DND-41 (cell line): Measurements from ENCODE around the gene SMAD1.
A peak's percentile ranks its signal among the peaks of the same experiment; 100 is the strongest.

Experiments used
- ATAC-seq: fragments of 200-7000 bp; cut with Tn5 transposase; 3 replicates; pipeline ENCODE4 v1.9.1; 2021; ENCODE audit warnings: low read depth; ENCODE audit not compliant: insufficient read depth
- DNase-seq: peaks from one replicate; pipeline ENCODE4 v3.0.0-alpha.2; 2020
- H2AFZ ChIP-seq: 2 replicates; pipeline ENCODE4 v1.6.0; 2012; ENCODE audit warnings: low read depth, low read length
- H3K27ac ChIP-seq: 2 replicates; pipeline ENCODE4 v1.5.1; 2012; ENCODE audit warnings: low read length, inconsistent platforms
- H3K27me3 ChIP-seq: fragments of 200-600 bp; sonication (generic); 2 replicates; pipeline ENCODE4 v1.6.0; 2012; ENCODE audit warnings: low read length, mild to moderate bottlenecking, inconsistent platforms; ENCODE audit not compliant: insufficient read depth, poor library complexity
- H3K36me3 ChIP-seq: 2 replicates; pipeline ENCODE4 v1.5.1; 2012; ENCODE audit warnings: low read length, inconsistent platforms; ENCODE audit not compliant: insufficient read depth
- H3K4me1 ChIP-seq: 2 replicates; pipeline ENCODE4 v1.5.1; 2012; ENCODE audit warnings: mild to moderate bottlenecking, low read length; ENCODE audit not compliant: insufficient read depth
- H3K4me2 ChIP-seq: 2 replicates; pipeline ENCODE4 v1.6.0; 2012; ENCODE audit warnings: mild to moderate bottlenecking, moderate library complexity, low read length, inconsistent platforms; ENCODE audit not compliant: insufficient read depth
- H3K4me3 ChIP-seq, 2 experiments: fragments of 200-600 bp in 1 of 2; shearing (Covaris generic) in 1 of 2; 2 replicates each; pipeline ENCODE4 v1.5.1; 2012 to 2016; ENCODE audit warnings: inconsistent platforms in 2 of 2, low read length in 2 of 2, mild to moderate bottlenecking in 2 of 2, low read depth in 1 of 2, moderate library complexity in 1 of 2
- H3K79me2 ChIP-seq: 2 replicates; pipeline ENCODE4 v1.6.0; 2012; ENCODE audit warnings: low read length, inconsistent platforms; ENCODE audit not compliant: insufficient read depth
- H3K9ac ChIP-seq: 2 replicates; pipeline ENCODE4 v1.6.0; 2012; ENCODE audit warnings: low read depth, mild to moderate bottlenecking, inconsistent platforms, low read length, moderate library complexity
- H3K9me3 ChIP-seq: 2 replicates; pipeline ENCODE4 v1.5.1; 2012; ENCODE audit warnings: low read length, moderate library complexity, mild to moderate bottlenecking, inconsistent platforms; ENCODE audit not compliant: insufficient read depth, severe bottlenecking
- H4K20me1 ChIP-seq: 2 replicates; pipeline ENCODE4 v1.6.0; 2012; ENCODE audit warnings: low read length; ENCODE audit not compliant: insufficient read depth
- EZH2 ChIP-seq: IDR thresholded peaks from 3 replicates; pipeline ENCODE4 v1.6.1; 2012; ENCODE audit warnings: borderline replicate concordance, low read depth, mild to moderate bottlenecking, moderate library complexity, low read length, inconsistent platforms; ENCODE audit not compliant: severe bottlenecking
- TF ChIP-seq, protein P1 (sequence below): IDR thresholded peaks from 2 replicates; pipeline ENCODE4 v1.5.1; 2012; ENCODE audit warnings: borderline replicate concordance, low read length, moderate library complexity, mild to moderate bottlenecking; ENCODE audit not compliant: poor library complexity, severe bottlenecking; ENCODE audit errors: extremely low read depth

SMAD1 gene

DNA sequence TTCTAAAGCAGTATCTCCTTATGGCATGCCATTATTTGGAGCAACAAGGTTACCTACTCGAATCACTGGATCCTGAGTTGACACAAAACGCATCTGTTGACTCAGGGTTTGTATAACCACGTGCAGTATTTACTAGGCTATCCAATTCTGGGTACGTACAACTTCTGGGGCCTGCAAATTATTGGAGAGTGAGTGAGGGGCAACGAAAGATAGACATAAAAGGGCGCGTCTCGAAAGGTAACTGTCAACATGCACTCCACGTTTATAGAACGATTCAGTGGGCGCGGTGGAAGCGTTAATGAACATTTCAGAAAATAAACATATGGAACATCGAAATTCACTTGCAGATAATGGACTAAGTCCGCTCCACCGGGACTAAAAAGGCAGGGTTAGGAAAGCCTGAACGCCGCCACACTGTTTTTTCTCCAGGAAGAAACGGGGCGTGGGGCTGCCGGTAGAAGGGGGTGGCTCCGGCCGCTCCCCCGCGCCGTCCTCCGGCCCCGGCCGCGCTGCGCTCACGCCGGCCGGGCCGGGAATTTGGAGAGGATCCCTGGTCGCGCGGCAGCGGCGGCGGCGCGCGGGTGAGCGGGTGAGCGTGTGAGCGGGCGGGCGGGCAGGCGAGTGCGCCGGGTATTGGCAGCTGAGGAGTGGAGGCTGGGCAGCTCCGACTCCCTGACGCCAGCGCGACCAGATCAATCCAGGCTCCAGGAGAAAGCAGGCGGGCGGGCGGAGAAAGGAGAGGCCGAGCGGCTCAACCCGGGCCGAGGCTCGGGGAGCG lies at the start of gene SMAD1:
SMAD1 (plus strand) TSS at position 690 of the 778 bp plus-strand sequence. CDS start 32,761 bp downstream, outside the sequence.
- Histone ChIP-seq H3K4me2 (peak within 1 kb of the TSS; percentile 76), H3K9me3 (no peaks in the 10 kb centered on the region), H3K36me3 (no peaks in the 10 kb centered on the region), H3K79me2 (no peaks in the 10 kb centered on the region), H3K9ac (peak within 1 kb of the TSS; percentile 40; the same call in 1 of the 2 replicates), H3K27me3 (peaks cover 50% of the 10 kb centered on the region), H3K4me3 (peak within 1 kb of the TSS; percentile 11 to 53; a peak in 3 of 4 replicates), H3K4me1 (peaks cover 21% of the 10 kb centered on the region), H4K20me1 (no peaks in the 10 kb centered on the region), H3K27ac (no peak within 1 kb of the TSS), H2AFZ (peak within 1 kb of the TSS; percentile 57)
- peak; percentile 70 for ATAC-seq
- peak; percentile 41 for TF ChIP-seq EZH2
- TF ChIP-seq, protein P1, sequence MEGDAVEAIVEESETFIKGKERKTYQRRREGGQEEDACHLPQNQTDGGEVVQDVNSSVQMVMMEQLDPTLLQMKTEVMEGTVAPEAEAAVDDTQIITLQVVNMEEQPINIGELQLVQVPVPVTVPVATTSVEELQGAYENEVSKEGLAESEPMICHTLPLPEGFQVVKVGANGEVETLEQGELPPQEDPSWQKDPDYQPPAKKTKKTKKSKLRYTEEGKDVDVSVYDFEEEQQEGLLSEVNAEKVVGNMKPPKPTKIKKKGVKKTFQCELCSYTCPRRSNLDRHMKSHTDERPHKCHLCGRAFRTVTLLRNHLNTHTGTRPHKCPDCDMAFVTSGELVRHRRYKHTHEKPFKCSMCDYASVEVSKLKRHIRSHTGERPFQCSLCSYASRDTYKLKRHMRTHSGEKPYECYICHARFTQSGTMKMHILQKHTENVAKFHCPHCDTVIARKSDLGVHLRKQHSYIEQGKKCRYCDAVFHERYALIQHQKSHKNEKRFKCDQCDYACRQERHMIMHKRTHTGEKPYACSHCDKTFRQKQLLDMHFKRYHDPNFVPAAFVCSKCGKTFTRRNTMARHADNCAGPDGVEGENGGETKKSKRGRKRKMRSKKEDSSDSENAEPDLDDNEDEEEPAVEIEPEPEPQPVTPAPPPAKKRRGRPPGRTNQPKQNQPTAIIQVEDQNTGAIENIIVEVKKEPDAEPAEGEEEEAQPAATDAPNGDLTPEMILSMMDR, result no peak
- peak; percentile 19 for DNase-seq

DNA sequence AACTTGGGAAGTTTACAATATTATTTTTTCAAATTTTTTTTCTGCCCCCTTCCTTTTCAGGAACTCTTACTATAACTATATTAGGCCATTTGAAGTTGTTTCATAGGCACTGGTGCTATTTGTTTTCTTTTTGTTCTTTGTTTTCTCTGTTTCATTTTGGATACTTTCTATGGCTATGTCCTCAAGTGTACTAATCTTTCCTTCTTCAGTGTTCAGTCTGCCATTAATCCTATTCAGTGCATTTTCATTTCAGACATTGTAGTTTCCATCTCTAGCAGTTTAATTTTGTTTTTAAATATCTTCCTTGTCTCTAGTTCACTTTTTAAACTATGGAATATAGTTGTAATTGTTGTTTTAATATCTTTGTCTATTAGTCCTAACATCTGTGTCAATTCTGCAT lies 48.0 kb upstream of the SMAD1 start:
- Histone ChIP-seq H3K27ac (no peak overlapping the region), H3K9me3 (no peaks in the 10 kb centered on the region), H3K27me3 (no peaks in the 10 kb centered on the region), H3K4me3 (no peak overlapping the region), H3K4me1 (no peaks in the 10 kb centered on the region), H3K79me2 (no peaks in the 10 kb centered on the region), H3K4me2 (no peak overlapping the region), H3K9ac (no peak overlapping the region), H2AFZ (no peak overlapping the region), H4K20me1 (no peaks in the 10 kb centered on the region), H3K36me3 (no peaks in the 10 kb centered on the region)
- no peak for ATAC-seq
- TF ChIP-seq, protein P1, result no peak
- no peak for DNase-seq

DNA sequence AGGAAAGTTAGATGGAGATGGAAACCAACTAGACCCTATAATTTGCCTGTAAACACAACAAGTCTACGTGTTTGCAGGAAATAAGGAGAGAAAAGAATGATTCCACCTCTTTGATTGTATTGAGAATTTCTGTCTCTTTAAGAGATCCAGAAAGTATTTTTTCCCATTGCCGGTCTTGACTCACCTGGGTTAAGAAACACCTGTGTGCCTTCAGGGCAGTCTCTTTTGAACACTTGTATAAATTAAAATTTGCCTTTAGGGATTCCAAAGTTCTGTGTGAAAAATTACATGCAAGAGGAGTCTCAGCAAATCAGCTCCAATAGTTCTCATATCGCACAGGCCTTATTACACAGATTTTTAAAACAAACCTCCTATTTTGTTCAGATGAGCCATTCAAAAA lies 46.0 kb upstream of the SMAD1 start:
- ATAC-seq, result no peak
- TF ChIP-seq EZH2, result no peak
- TF ChIP-seq, protein P1, result no peak

More for the DNA sequence above, 46.0 kb upstream of the SMAD1 start:
- DNase-seq, result no peak
- no peak overlapping the region for H3K9ac ChIP-seq
- no peaks in the 10 kb centered on the region for H4K20me1 ChIP-seq
- no peaks in the 10 kb centered on the region for H3K27me3 ChIP-seq
- H3K79me2 ChIP-seq, result no peaks in the 10 kb centered on the region
- H3K4me3 ChIP-seq, result no peak overlapping the region
- no peaks in the 10 kb centered on the region for H3K36me3 ChIP-seq
- no peaks in the 10 kb centered on the region for H3K4me1 ChIP-seq
- no peak overlapping the region for H2AFZ ChIP-seq
- no peak overlapping the region for H3K27ac ChIP-seq
- H3K9me3 ChIP-seq, result no peaks in the 10 kb centered on the region
- H3K4me2 ChIP-seq, result no peak overlapping the region
